GM12874 (cell line): ENCODE measurements around the gene DOCK6.

Experiments
- TF ChIP-seq, protein P1 (sequence below): IDR thresholded peaks from 2 replicates; pipeline ENCODE4 v1.5.1; 2011; ENCODE audit warnings: low read depth, mild to moderate bottlenecking, control low read depth, low read length, moderate library complexity; ENCODE audit not compliant: insufficient read depth

Gene DOCK6

DNA sequence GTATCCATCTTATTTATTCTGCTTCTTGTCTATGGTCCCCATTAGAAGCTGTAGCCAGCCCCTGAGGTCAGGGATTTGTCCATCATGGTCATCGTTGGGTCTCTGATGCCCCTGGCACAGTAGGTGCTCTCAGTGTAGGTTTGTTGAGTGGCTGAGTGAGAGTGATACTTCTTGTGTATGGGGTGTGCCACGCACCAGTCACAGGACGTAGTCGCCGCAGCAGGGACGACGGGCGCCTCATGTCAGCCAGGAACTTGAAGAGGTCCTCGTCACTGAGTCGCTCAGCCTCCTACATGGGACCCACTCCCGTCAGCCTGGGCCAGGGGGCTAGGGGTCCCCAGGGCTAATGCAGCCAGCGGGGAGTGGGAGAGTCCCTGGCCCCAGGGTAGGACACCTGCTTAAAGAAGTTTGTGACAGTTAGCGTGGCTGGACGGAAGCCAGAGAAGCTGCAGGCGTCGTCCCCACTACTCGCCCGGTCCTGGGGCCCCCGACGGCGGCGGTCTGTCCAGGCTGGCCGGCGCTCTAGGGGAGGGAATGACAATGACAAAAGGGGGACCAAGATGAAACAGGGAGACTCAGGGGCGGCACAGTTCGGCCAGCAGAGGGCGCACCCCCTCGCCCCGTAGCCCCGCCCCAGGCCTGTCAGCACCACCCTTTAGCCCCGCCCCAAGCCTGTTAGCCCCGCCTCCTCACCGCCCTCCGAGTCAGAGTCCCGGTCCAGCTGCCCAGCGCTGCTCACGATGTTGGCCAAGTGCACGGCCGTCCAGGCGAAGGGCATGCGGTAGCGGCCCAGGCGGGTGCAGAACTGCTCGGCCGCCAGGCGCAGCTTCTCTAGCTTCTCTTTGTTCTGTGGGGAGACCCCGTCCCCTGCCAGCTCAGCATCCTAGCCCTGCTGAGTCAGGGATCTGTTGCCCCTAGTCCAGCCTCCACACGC, 19.2 kb downstream of the DOCK6 start:
- TF ChIP-seq, protein P1, sequence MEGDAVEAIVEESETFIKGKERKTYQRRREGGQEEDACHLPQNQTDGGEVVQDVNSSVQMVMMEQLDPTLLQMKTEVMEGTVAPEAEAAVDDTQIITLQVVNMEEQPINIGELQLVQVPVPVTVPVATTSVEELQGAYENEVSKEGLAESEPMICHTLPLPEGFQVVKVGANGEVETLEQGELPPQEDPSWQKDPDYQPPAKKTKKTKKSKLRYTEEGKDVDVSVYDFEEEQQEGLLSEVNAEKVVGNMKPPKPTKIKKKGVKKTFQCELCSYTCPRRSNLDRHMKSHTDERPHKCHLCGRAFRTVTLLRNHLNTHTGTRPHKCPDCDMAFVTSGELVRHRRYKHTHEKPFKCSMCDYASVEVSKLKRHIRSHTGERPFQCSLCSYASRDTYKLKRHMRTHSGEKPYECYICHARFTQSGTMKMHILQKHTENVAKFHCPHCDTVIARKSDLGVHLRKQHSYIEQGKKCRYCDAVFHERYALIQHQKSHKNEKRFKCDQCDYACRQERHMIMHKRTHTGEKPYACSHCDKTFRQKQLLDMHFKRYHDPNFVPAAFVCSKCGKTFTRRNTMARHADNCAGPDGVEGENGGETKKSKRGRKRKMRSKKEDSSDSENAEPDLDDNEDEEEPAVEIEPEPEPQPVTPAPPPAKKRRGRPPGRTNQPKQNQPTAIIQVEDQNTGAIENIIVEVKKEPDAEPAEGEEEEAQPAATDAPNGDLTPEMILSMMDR: peak; percentile 93

DNA sequence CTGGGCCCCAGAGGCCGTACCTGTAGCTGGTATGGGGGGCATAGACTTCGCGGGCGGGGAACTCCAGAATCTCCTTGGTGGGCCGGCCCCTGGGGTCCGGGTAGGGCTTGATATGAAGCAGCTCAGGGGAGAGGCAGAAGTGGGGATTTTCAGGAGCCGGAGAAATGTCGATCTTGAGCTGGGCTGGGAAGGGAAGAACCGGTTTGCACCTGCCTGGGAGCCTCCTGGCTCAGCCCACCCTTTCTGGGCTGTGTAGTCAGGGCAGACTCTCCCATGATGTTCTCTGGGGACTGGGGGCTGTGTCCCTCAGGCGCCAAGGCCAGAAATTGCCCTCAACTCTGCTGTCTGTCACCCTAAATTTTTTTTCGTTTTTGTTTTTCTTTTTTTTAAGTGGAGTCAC, 20.3 kb downstream of the DOCK6 start:
- TF ChIP-seq, protein P1: no peak

DNA sequence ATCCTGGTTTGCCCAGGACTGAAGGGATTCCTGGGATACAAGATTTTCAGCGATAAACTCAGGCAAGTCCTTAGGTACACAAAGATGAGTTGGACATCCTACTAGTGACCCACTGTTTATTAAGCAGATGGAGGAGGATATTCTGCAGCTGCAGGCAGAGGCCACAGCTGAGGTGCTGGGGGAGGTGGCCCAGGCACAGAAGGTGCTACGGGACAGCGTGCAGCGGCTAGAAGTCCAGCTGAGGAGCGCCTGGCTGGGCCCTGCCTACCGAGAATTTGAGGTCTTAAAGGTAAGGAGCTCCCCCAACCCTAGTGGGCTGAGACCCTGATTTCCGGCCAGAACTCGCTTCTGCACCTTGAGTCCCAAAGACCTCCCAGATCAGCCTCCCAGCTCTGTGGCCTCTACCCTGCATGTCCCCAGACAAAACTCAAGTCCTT, 22.3 kb downstream of the DOCK6 start:
- TF ChIP-seq, protein P1: no peak

DNA sequence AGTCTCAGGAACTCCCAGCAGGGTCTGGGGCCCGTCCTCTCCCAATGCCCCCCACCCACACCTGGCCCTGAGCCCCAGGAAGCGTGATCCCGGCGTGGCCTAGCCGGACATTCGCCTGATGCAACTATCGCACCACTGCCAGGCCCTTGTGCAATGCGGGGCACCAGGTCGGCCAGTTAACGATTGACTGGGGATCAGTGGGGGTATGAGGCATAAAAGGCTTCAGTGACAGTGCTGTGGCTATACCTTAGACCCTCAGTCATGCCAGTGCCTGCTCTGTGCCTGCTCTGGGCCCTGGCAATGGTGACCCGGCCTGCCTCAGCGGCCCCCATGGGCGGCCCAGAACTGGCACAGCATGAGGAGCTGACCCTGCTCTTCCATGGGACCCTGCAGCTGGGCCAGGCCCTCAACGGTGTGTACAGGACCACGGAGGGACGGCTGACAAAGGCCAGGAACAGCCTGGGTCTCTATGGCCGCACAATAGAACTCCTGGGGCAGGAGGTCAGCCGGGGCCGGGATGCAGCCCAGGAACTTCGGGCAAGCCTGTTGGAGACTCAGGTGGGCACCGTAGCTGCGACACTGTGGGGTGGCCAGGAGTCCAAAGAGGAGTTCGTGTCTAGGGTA, 22.8 kb downstream of the DOCK6 start, which contains the start of gene ANGPTL8:
ANGPTL8 (plus strand) TSS at position 243 of the 624 bp plus-strand sequence; CDS start at position 262, 19 bp downstream.
- TF ChIP-seq, protein P1: no peak

DNA sequence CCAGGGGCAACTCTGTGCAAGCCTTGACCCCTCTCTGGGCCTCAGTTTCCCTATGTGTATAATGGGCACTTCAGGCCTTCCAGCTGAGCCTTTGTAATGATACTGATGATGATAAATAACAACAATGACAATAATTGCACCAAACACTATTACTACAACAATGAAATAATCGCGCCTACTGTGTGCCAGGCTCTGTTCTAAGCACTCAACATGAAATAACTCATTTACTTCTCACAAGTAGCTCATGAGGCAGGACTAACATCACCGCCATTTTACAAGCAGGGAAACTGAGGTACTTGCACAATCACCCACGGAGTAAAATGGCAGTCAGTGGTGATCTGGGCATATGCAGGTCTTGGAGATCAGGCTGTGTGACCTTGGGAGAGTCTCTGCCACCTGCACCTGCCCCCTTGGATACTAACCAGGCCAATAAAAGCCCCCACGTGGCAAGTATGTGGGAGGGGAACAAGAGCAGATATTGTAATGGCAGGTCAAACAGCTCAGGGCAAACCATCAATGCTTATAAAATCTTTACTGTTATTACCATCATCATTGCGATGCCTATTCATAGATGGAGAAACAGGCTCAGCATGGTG, 23.4 kb downstream of the DOCK6 start:
- TF ChIP-seq, protein P1: no peak

DNA sequence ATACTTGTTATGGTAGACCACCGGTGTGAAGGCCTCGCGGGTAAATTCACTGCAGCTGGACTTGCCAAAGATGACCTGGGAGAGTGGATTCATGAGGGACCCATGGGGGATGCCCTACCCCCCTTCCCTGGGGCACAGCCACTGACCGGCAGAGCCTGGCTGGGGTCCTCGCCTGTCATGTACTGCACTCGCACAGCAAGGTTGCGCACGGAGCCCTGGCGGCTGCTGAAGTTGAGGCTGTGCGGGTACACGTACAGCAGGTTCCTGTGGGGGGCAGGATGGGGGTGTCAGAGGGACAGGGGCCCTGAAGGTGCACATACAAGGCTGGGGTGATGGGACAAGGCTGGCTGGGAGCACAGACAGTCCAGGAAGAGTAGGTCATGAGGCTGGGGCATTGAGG, 24.3 kb downstream of the DOCK6 start:
- TF ChIP-seq, protein P1: no peak

DNA sequence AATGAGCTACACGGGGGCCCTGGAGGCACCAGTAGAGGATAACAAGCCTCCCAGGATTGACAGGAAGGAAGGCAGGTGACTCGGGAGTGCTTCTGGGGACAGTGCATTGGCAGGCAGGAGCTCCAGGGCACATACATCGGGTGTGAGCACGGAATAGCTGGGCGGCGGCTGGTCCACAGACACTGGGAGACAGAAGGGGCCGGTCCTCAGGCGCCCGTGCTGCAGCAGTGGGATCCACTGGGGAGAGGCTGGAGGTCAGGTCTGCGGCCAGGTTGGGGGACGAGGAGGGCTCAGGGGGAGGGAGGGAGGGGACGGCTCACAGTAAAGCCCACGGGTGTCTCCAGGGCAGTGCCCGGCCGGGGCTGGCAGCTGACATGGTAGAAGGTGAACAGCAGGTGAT, 25.0 kb downstream of the DOCK6 start:
- TF ChIP-seq, protein P1: no peak
